HG02884 (cell line): Measurements from ENCODE around the gene C19orf38.
"Not testable (repeated sequence)": the region's sequence is repeated elsewhere in the genome, so short reads cannot be mapped to it uniquely, and the experiment has no call there.

Experiments used
- ATAC-seq: cut with Tn5 transposase; IDR thresholded peaks from one replicate; pipeline ENCODE4 v1.9.1; 2021; ENCODE audit warnings: mild to moderate bottlenecking, moderate library complexity; ENCODE audit not compliant: unreplicated experiment

Gene C19orf38

GRCh38 chr19:10846500-10847202 lies 1.6 kb upstream of the C19orf38 start:
- ATAC-seq, result no peak

DNA sequence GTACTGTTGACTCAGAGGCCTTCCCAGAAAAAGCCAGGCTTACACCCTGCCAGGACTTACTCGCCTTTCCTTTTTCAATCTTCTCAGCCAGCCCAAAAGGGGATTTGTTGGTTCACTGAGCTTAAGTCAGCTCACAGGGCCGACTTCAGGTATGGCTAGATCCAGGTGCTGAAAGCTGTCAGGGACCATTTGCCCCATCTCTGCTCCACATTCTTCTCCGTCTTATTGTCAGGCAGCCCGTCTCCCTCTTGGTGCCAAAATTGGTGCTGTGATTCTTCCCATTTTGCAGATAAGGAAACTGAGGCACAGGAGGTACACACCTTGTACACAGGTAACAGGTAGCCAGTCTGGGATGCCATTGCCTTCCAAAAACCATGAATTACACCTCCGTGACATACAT lies 2.4 kb downstream of the C19orf38 start:
- no peak for ATAC-seq

DNA sequence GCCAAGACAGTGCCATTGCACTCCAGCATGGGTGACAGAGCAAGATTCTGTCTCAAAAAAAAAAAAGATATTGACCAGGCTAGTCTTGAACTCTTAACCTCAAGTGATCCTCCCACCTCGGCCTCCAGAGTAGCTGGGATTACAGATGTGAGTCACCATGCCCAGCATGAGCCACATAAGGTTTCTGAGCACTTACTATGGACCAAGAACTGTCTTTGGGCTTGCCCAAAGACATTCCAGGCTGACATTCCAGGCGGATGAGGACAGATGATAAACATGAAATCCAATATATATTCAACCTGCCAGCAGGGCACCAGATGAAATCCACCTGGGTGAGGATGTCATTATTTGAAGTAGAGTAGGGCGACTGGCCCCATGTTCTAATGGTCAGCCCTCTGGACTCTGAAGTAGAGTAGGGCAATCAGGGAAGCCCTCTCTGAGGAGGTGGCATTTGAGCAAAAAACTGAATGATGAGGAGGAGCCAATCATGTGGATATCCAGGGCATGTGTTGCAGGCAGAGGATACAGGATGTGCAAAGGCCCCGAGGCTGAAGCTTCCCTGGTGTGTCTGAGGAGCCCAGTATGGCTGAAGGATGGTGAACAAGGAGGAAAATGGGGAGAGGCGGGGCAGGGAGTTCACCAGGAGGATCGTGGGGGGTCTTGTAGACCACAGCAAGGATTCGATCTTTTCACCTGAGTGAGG lies 4.0 kb downstream of the C19orf38 start:
- ATAC-seq, result no peak

DNA sequence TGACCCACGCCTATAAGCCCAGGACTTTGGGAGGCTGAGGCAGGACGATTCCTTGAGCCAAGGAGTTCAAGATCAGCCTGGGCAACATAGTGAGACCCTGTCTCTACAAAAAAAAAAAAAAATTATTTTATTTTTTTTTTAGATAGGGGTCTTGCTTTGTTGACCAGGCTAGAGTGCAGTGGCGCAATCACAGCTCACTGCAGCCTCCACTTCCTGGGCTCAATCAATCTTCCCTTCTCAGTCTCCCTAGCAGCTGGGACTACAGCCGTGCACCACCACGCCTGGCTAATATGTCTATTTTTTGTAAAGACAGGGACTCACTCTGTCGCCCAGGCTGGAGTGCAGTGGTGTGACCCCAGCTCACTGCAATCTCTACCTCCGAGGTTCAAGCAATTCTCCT lies 4.7 kb downstream of the C19orf38 start:
- no peak for ATAC-seq

- ATAC-seq, result no peak
Measured at GRCh38 chr19:10854350-10855089, 6.3 kb downstream of the C19orf38 start.

DNA sequence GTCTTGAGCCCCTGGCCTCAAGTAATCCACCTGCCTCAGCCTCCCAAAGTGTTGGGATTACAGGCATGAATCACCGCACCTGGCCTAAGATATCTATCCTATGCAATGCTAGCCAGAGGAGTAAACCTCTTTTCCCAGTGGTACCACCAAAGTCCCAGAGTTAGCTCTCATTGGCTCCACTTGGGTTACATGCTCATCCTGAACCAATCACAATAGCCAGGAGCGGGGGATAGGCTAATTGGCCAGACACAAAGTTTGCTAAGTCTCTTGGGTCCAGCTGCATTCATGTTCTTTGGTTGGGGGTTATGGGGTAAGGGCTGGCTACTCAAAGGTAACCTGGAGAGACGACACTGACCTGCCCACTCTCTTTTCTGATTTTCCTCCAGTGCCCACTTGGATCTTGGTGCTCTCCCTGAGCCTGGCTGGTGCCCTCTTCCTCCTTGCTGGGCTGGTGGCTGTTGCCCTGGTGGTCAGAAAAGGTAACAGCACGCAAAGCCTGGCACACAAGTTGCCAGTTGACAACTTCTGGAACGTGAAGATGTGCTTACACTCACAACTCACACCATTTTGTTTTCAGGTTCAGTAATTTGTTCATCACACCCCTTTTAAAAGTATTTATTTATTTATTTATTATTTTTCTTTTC lies 7.8 kb downstream of the C19orf38 start:
- no peak for ATAC-seq

- ATAC-seq, result not testable (repeated sequence)
Measured at GRCh38 chr19:10856899-10857298, 8.7 kb downstream of the C19orf38 start.

GRCh38 chr19:10858204-10858828 lies 10.1 kb downstream of the C19orf38 start:
- no peak for ATAC-seq

DNA sequence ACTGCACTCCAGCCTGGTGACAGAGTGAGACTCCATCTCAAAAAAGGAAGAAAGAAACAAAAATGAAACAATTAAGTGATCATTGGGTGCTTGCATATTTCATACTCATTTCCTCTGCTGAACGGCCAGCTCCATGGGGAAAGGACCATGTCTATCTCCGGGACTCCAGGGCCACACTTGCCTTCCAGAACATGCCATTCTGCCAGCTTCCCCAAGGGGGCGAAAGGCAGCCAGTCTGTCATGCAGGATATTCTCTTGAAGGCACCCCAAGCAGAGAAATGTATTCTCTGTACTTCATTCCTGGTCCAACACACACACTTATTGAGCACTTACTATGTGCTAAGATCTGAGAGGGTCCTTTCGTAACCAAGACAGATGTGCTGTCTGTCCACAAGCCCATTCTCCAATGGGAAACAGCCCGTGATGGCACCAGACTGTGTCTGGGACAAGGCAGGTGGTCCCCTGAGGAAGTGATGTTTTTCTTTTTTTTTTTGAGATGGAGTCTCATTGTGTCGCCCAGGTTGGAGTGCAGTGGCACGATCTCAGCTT lies 13.0 kb downstream of the C19orf38 start:
- ATAC-seq, result no peak

DNA sequence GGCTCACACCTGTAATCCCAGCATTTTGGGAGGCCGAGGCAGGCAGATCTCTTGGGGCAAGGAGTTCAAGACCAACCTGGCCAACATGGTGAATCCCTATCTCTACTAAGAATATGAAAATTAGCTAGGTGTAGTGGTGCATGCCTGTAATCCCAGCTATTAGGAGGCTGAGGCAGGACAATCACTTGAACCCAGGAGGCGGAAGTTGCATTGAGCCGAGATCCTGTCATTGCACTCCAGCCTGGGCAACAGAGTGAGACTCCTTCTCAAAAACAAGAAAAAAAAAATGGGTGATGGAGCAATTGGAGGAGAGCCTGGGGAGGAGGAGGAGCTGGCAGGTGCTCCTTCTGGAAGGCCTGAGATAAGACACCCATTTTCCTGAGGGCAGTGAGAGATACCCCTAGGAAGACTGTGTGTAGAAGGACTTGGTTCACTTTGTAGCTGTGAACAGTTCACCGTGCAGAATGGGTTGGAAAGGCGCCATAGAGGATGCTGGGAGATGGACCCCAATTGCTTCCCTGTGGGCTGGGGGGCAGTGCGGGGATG lies 14.4 kb downstream of the C19orf38 start:
- ATAC-seq, result no peak

DNA sequence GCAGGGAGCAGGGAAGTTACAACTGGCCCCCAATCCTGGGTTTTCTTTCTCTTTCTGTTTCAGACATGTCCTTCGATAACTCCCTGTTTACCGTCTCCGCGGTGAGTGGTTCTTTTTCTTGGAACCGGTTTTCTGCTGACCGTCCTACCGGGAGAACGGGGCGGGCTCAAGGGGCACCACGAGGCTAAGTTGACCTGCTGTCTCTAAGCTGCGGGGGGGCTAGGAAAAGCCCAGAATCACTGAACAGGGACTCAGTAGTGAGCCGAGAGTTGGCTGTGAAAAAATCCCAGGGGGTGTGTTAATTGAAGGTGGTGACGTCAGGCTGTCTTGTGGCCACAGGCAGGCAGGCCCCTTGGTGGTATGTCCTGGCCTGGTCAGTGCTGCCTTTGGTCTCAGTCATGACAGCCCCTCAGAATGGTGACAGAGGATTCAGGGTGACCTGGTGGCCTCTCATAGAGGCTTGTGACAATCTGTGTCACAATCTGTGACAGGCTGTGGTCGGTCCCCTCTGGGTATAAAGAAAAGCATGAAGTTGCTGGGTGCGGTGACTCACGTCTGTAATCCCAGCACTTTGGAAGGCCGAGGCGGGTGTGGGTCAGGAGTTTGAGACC lies 15.0 kb downstream of the C19orf38 start:
- ATAC-seq, result no peak

GRCh38 chr19:10864538-10864899 lies 16.3 kb downstream of the C19orf38 start:
- no peak for ATAC-seq

DNA sequence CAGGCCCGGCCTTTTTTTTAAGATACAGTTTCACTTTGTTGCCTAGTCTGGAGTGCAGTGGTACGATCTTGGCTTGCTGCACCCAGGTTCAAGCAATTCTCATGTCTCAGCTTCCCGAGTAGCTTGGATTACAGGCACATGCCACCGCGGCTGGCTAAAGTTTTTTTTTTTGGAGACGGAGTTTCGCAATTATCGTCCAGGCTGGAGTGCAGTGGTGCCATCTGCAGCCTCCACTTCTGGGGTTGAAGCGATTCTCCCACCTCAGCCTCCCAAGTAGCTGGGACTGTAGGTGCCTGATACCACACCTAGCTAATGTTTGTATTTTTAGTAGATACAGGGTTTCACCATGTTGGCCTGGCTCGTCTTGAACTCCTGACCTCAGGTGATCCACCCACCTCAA lies 18.3 kb downstream of the C19orf38 start:
- ATAC-seq, result no peak

GRCh38 chr19:10868872-10869547 lies 20.8 kb downstream of the C19orf38 start:
- no peak for ATAC-seq

DNA sequence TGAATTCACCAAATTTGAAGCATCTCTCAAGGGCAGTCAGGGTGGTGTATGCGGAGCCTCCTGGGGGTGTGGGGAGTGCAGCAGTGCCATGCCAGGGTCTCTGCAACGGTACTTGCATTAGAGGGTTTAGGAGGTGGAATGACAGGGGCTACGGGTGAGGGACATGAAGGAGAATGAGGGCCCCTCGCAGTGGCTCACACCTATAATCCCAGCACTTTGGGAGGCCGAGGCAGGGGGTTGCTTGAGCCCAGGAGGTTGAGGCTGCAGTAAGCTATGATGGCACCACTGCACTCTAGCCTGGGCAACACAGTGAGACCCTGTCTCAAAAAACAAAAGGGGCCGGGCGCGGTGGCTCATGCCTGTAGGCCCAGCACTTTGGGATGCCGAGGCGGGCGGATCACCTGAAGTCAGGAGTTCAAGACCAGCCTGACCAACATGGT lies 21.7 kb downstream of the C19orf38 start:
- not testable (repeated sequence) for ATAC-seq

DNA sequence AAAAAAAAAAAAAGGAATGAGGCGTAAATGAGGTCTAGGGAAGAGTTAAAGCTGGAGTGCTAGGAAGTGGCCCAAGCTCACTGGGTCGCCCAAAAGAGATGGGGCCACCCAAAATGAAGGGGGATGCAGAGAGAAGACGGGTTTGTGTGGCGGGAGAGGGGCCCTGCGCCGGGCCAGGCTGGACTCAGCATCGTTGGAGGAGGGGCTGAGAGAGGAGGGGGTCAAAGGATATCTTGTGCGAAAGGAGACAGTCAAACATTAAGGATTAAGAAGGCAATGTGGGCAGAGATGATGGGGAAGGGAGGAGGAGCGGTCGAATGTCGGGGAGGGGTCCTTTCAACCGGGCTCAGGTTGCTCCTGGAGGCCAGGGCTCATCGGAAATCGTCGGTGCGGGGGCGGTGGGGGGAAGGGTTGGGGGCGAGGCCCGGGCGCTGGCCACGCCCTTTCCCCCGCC lies 22.3 kb downstream of the C19orf38 start:
- ATAC-seq, result no peak

- ATAC-seq, result peak; percentile 72
Measured at GRCh38 chr19:10870955-10871603, 22.9 kb downstream of the C19orf38 start, which contains the start of gene CARM1. Gene CARM1, plus strand, starts transcription at chr19:10871553. Its CDS starts 150 bp downstream, at chr19:10871703.

DNA sequence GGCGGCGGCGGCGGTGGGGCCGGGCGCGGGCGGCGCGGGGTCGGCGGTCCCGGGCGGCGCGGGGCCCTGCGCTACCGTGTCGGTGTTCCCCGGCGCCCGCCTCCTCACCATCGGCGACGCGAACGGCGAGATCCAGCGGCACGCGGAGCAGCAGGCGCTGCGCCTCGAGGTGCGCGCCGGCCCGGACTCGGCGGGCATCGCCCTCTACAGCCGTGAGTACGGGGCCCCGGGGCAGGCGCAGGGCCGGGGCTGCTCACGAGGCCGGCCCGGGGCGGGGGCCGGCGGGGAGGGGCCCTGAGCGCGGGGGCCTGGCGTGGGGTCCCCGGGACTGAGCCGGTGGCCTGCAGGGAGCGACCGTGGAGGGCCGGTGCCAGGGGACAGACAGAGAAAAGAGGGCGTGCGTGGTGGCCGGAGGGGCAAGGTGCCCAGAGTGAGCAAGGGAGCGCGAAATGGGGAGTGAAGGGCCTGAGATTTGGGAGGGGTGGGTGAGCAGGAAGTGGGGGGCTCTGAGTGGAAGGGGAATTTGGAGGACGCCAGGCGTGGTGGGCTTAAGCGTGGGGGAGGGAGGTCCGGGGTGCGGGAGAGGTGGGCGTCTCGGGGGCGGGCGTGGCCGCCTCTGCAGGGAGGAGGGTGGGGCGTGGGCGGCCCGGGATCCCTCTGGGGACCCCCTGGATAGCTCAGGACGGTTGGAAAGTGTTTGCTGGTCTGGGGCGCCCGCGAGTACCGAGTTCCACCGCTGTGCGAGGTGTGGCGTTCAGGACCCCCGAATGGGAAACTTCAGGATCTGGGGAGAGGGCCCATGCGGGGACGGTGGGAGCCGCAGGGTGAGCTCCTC lies 23.7 kb downstream of the C19orf38 start:
- peak; percentile 2 for ATAC-seq
